ENCODE data around the gene EPRS1.

Gene EPRS1

DNA sequence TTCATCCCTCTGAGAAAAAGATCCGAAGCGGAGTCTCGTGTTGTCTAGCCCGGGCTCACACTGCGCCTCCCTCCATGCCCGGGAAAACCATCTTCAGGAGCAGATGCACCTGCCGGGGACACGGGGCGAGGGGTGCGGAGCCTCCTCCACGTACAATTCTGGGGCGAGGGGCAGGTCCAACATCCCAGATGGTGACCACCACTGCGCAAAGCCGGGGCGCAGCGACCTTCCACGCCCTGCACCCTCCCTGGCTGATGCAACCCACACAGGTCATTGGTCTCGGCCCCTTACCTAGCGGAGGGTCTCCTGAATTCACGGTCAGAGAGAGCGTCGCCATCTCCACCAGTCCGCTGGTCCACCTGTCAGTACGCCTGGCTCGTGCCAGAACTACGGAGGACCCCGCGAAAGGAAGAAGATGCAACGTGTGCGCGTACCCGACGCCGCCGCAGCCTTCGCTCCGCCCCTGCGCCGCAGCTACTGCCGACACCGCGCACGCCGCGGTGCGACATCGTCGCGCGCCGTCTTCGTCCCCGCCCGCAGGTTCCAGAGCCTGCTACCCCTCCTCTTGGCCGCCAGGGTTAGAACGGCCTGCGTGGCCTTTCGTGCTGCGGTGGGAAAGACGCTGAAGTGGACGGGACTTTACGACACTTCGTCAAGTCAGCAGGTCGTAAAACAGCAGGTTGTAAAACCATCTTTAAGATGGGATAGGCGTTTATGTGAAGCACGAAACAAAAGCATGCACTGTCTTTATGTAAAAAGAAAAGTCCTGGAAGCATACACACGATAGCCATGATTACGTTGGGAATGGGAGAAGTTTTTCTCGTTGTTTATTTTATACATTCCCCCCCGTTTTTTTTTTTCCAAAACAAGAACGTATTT is at the start of gene EPRS1 (continued):
- TF ChIP-seq ZNF768 (tag by site-specific recombination; IDR thresholded peaks at IDR 0.05) (no peak; the same call in 1 of the 2 replicates), ZBTB20 (tag by site-specific recombination; IDR thresholded peaks at IDR 0.05) (peak; percentile 85), ZSCAN30 (tag by site-specific recombination; IDR thresholded peaks at IDR 0.05) (0 out of 2 replicates have a peak, but pooled peaks have one; percentile 29), ZNF362 (tag by site-specific recombination; IDR thresholded peaks at IDR 0.05) (0 out of 2 replicates have a peak, but pooled peaks have one; percentile 11), ZXDB (tag by site-specific recombination; IDR thresholded peaks at IDR 0.05) (peak; percentile 94), ZNF2 (tag by site-specific recombination; IDR thresholded peaks at IDR 0.05) (peak; percentile 86; the same call in 1 of the 2 replicates), ZIC2 (tag by site-specific recombination; IDR thresholded peaks at IDR 0.05) (peak; percentile 67), ZFP37 (tag by site-specific recombination; IDR thresholded peaks at IDR 0.05) (peak; percentile 79), ZNF16 (tag by site-specific recombination; IDR thresholded peaks at IDR 0.05; ENCODE audit: low read depth) (no peak), ZNF133 (tag by site-specific recombination; IDR thresholded peaks at IDR 0.05) (peak; percentile 40; the same call in 1 of the 2 replicates), GFI1B (tag by site-specific recombination; IDR thresholded peaks at IDR 0.05) (no peak), ZNF10 (tag by site-specific recombination; IDR thresholded peaks at IDR 0.05) (peak; percentile 96), SCRT2 (tag by site-specific recombination; IDR thresholded peaks at IDR 0.05) (peak; percentile 89), ZBTB10 (tag by site-specific recombination; IDR thresholded peaks at IDR 0.05) (peak; percentile 33; the same call in 1 of the 2 replicates), ZNF501 (tag by site-specific recombination; IDR thresholded peaks at IDR 0.05) (peak; percentile 97), ZNF335 (tag by site-specific recombination; conservative IDR thresholded peaks at IDR 0.05) (peak; percentile 85), ZNF24 (tag by site-specific recombination; IDR thresholded peaks at IDR 0.05) (peak; percentile 30; the same call in 1 of the 2 replicates), ZFP69B (tag by site-specific recombination; IDR thresholded peaks at IDR 0.05) (peak; percentile 12; the same call in 1 of the 2 replicates), ZNF792 (tag by site-specific recombination; IDR thresholded peaks at IDR 0.05) (peak; percentile 59; the same call in 1 of the 2 replicates), ZBTB48 (tag by site-specific recombination; IDR thresholded peaks at IDR 0.05) (peak; percentile 84), ZNF366 (tag by site-specific recombination; conservative IDR thresholded peaks at IDR 0.05) (peak; percentile 23)
- TF ChIP-seq, protein P1, sequence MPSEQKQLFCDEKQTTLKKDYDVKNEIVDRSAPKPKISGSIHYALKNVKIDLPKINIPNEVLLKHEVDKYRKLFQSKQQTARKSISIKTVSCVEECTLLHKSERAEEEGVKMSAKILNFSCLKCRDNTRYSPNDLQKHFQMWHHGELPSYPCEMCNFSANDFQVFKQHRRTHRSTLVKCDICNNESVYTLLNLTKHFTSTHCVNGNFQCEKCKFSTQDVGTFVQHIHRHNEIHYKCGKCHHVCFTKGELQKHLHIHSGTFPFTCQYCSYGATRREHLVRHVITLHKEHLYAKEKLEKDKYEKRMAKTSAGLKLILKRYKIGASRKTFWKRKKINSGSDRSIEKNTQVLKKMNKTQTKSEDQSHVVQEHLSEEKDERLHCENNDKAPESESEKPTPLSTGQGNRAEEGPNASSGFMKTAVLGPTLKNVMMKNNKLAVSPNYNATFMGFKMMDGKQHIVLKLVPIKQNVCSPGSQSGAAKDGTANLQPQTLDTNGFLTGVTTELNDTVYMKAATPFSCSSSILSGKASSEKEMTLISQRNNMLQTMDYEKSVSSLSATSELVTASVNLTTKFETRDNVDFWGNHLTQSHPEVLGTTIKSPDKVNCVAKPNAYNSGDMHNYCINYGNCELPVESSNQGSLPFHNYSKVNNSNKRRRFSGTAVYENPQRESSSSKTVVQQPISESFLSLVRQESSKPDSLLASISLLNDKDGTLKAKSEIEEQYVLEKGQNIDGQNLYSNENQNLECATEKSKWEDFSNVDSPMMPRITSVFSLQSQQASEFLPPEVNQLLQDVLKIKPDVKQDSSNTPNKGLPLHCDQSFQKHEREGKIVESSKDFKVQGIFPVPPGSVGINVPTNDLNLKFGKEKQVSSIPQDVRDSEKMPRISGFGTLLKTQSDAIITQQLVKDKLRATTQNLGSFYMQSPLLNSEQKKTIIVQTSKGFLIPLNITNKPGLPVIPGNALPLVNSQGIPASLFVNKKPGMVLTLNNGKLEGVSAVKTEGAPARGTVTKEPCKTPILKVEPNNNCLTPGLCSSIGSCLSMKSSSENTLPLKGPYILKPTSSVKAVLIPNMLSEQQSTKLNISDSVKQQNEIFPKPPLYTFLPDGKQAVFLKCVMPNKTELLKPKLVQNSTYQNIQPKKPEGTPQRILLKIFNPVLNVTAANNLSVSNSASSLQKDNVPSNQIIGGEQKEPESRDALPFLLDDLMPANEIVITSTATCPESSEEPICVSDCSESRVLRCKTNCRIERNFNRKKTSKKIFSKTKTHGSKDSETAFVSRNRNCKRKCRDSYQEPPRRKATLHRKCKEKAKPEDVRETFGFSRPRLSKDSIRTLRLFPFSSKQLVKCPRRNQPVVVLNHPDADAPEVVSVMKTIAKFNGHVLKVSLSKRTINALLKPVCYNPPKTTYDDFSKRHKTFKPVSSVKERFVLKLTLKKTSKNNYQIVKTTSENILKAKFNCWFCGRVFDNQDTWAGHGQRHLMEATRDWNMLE (tag by site-specific recombination; conservative IDR thresholded peaks at IDR 0.05; ENCODE audit: low read depth): peak; percentile 65; the same call in 1 of the 2 replicates
- TF ChIP-seq, protein P2, sequence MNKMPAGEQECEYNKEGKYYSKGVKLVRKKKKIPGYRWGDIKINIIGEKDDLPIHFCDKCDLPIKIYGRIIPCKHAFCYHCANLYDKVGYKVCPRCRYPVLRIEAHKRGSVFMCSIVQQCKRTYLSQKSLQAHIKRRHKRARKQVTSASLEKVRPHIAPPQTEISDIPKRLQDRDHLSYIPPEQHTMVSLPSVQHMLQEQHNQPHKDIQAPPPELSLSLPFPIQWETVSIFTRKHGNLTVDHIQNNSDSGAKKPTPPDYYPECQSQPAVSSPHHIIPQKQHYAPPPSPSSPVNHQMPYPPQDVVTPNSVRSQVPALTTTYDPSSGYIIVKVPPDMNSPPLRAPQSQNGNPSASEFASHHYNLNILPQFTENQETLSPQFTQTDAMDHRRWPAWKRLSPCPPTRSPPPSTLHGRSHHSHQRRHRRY (tag by site-specific recombination; IDR thresholded peaks at IDR 0.05): no peak
- TF ChIP-seq, protein P3, sequence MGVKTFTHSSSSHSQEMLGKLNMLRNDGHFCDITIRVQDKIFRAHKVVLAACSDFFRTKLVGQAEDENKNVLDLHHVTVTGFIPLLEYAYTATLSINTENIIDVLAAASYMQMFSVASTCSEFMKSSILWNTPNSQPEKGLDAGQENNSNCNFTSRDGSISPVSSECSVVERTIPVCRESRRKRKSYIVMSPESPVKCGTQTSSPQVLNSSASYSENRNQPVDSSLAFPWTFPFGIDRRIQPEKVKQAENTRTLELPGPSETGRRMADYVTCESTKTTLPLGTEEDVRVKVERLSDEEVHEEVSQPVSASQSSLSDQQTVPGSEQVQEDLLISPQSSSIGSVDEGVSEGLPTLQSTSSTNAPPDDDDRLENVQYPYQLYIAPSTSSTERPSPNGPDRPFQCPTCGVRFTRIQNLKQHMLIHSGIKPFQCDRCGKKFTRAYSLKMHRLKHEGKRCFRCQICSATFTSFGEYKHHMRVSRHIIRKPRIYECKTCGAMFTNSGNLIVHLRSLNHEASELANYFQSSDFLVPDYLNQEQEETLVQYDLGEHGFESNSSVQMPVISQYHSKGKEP (tag by site-specific recombination; IDR thresholded peaks at IDR 0.05): peak; percentile 86
- TF ChIP-seq, protein P4, sequence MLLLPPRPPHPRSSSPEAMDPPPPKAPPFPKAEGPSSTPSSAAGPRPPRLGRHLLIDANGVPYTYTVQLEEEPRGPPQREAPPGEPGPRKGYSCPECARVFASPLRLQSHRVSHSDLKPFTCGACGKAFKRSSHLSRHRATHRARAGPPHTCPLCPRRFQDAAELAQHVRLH (tag by site-specific recombination; IDR thresholded peaks at IDR 0.05): peak; percentile 82; the same call in 1 of the 2 replicates
- TF ChIP-seq, protein P5, sequence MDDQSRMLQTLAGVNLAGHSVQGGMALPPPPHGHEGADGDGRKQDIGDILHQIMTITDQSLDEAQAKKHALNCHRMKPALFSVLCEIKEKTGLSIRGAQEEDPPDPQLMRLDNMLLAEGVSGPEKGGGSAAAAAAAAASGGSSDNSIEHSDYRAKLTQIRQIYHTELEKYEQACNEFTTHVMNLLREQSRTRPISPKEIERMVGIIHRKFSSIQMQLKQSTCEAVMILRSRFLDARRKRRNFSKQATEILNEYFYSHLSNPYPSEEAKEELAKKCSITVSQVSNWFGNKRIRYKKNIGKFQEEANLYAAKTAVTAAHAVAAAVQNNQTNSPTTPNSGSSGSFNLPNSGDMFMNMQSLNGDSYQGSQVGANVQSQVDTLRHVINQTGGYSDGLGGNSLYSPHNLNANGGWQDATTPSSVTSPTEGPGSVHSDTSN (CRISPR knock-in tag; IDR thresholded peaks at IDR 0.05): peak; percentile 92
